ENCODE data around the gene CFTR. TPM values are rescaled to one million over a fixed set of nuclear protein-coding genes. Genes with fewer than 3 reads are reported as not detected.

CFTR gene
- total RNA-seq, 1 experiment from 2014 or later: 1.2 TPM

DNA sequence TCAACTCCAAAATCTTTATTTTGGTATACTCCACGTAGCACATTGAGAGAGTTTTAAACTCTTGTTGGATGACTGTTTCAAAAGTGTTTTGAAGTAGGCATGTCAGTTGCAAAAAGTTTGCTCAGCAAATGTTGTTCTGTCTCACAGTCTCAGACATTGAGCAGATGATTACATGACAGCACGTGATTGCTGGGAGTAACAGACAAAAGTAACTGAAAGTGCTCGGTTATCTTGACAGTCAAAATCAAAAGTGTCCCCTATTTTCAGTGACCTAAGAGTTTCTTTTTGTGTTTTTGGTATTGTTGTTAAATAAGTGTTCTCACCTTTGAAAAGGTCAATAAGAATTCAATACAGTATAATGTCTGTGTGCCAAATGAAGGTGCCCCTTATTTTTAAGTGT, 84.3 kb downstream of the CFTR start:
- H2BK20ac ChIP-seq (ENCODE audit: low read depth, low read length, poor library complexity, severe bottlenecking): no peak overlapping the region
- H3K27ac ChIP-seq (ENCODE audit: insufficient read length, low read depth, low read length): no peak overlapping the region
- TF ChIP-seq, protein P1, sequence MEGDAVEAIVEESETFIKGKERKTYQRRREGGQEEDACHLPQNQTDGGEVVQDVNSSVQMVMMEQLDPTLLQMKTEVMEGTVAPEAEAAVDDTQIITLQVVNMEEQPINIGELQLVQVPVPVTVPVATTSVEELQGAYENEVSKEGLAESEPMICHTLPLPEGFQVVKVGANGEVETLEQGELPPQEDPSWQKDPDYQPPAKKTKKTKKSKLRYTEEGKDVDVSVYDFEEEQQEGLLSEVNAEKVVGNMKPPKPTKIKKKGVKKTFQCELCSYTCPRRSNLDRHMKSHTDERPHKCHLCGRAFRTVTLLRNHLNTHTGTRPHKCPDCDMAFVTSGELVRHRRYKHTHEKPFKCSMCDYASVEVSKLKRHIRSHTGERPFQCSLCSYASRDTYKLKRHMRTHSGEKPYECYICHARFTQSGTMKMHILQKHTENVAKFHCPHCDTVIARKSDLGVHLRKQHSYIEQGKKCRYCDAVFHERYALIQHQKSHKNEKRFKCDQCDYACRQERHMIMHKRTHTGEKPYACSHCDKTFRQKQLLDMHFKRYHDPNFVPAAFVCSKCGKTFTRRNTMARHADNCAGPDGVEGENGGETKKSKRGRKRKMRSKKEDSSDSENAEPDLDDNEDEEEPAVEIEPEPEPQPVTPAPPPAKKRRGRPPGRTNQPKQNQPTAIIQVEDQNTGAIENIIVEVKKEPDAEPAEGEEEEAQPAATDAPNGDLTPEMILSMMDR (conservative IDR thresholded peaks at IDR 0.05): no peak
- Mint-ChIP-seq H3K4me1 (no peaks in the 10 kb centered on the region), H3K9me3 (no peaks in the 10 kb centered on the region), H3K27ac (no peak overlapping the region), H3K4me3 (no peak overlapping the region), H3K36me3 (ENCODE audit: insufficient read depth in 1 of 3, low read depth in 3 of 3) (no peaks in the 10 kb centered on the region), H3K27me3 (ENCODE audit: low read depth) (no peaks in the 10 kb centered on the region)
- H3K4ac ChIP-seq (ENCODE audit: low read depth, low read length): no peak overlapping the region
- H3K23ac ChIP-seq (ENCODE audit: insufficient read length, low read depth, low read length): no peak overlapping the region
- no peaks in the 10 kb centered on the region for H3K79me1 ChIP-seq (ENCODE audit: insufficient read depth, low read depth, low read length, poor library complexity, severe bottlenecking)
- H3K79me2 ChIP-seq (ENCODE audit: insufficient read depth, low read length): no peaks in the 10 kb centered on the region
- H2AK5ac ChIP-seq (ENCODE audit: insufficient read length, low read length): no peak overlapping the region
- no peak for DNase-seq
- no peaks in the 10 kb centered on the region for H3K4me1 ChIP-seq (ENCODE audit: insufficient read depth, low read length)
- no peaks in the 10 kb centered on the region for H3K23me2 ChIP-seq (ENCODE audit: insufficient read length, low read depth, low read length, poor library complexity, severe bottlenecking)
- no peak overlapping the region for H2BK15ac ChIP-seq (ENCODE audit: low read depth, low read length)
- no peak overlapping the region for H2BK120ac ChIP-seq (ENCODE audit: low read depth, low read length, poor library complexity, severe bottlenecking)
- no peak overlapping the region for H4K5ac ChIP-seq (ENCODE audit: insufficient read length, low read depth, low read length)
- H3K4me2 ChIP-seq (ENCODE audit: insufficient read depth, insufficient read length, low read length): no peak overlapping the region
- no peak overlapping the region for H4K91ac ChIP-seq (ENCODE audit: insufficient read length, low read depth, low read length)
- no peak overlapping the region for H3T11ph ChIP-seq (ENCODE audit: low read length)
- no peak overlapping the region for H2AFZ ChIP-seq (ENCODE audit: low read length)
- WGBS (ENCODE audit: extremely low coverage, insufficient read length, low lambda C conversion rate): no CpG with 5 or more reads among the region's 3 CpGs
- H3K27me3 ChIP-seq (ENCODE audit: insufficient read depth, low read length): no peaks in the 10 kb centered on the region
- no peaks in the 10 kb centered on the region for H3K9me3 ChIP-seq (ENCODE audit: control insufficient read depth, low read depth, low read length)
- no peak overlapping the region for H3K56ac ChIP-seq (ENCODE audit: insufficient read length, low read depth, low read length)
- H2BK12ac ChIP-seq (ENCODE audit: insufficient read length, low read depth, low read length): no peak overlapping the region
- no peak overlapping the region for H4K8ac ChIP-seq (replicated peaks; ENCODE audit: insufficient read length, low read depth, low read length)
- H3K9ac ChIP-seq (ENCODE audit: extremely low read depth, insufficient read length, low read length): no peak overlapping the region
- no peak overlapping the region for H2BK5ac ChIP-seq (ENCODE audit: insufficient read length, low read length)
- no peak overlapping the region for H3K18ac ChIP-seq (ENCODE audit: insufficient read length, low read depth, low read length)
- H4K20me1 ChIP-seq (ENCODE audit: control insufficient read depth, insufficient read depth, insufficient read length): no peaks in the 10 kb centered on the region
- no peak overlapping the region for H3K14ac ChIP-seq (ENCODE audit: insufficient read depth, low read length)
